Calu3 (cell line): ENCODE data around the gene DNAJC3. TPM values are rescaled to one million over a fixed set of nuclear protein-coding genes. Genes with fewer than 3 reads are reported as not detected.
"Not testable (repeated sequence)": the region's sequence is repeated elsewhere in the genome, so short reads cannot be mapped to it uniquely, and the experiment has no call there.

ENCODE experiments used
- BruUV-seq: library from RNA; stranded (reverse); fragments of 400-500 nt; replicated peaks from 2 replicates; lab custom pipeline; 2021; lab: Mats Ljungman, UMichigan
- CTCF ChIA-PET: fragments of 300-600 bp; sonication (Branson Sonifier 250); formaldehyde crosslinking; loops from one replicate; lab custom pipeline; 2022; ENCODE audit warnings: antibody characterized with exemption; lab: Charles Lee
- DNase-seq: peaks from one replicate; pipeline ENCODE4 v3.0.0; 2022
- H3K27ac Mint-ChIP-seq: one replicate; pipeline ENCODE4 v1.8.0; 2022; ENCODE audit warnings: mixed read lengths; ENCODE audit not compliant: unreplicated experiment
- H3K27me3 Mint-ChIP-seq: one replicate; pipeline ENCODE4 v1.8.0; 2022; ENCODE audit warnings: mixed read lengths; ENCODE audit not compliant: unreplicated experiment
- H3K36me3 Mint-ChIP-seq: one replicate; pipeline ENCODE4 v1.8.0; 2022; ENCODE audit warnings: mild to moderate bottlenecking, moderate library complexity, mixed read lengths; ENCODE audit not compliant: insufficient read depth, unreplicated experiment
- H3K4me1 Mint-ChIP-seq: one replicate; pipeline ENCODE4 v1.8.0; 2022; ENCODE audit warnings: mild to moderate bottlenecking, low read depth, mixed read lengths; ENCODE audit not compliant: unreplicated experiment
- H3K4me3 Mint-ChIP-seq: one replicate; pipeline ENCODE4 v1.8.0; 2022; ENCODE audit warnings: mild to moderate bottlenecking, low read depth, moderate library complexity, mixed read lengths; ENCODE audit not compliant: unreplicated experiment
- H3K9me3 Mint-ChIP-seq: one replicate; pipeline ENCODE4 v1.8.0; 2022; ENCODE audit warnings: low read depth, mixed read lengths; ENCODE audit not compliant: unreplicated experiment
- CTCF ChIP-seq: fragments of 200-600 bp; IDR thresholded peaks from one replicate; pipeline ENCODE4 v1.8.0; 2022; ENCODE audit warnings: antibody characterized with exemption; ENCODE audit not compliant: unreplicated experiment
- intact Hi-C: fragments of 100-400 bp; cut with micrococcal nuclease; formaldehyde crosslinking; loops from one replicate; pipeline ENCODE4 v1.10.0; 2022; ENCODE audit not compliant: unreplicated experiment
- total RNA-seq: library from RNA; stranded (reverse); gene quantifications from 2 replicates; pipeline ENCODE4 v1.2.3, GENCODE V29; 2022

The DNAJC3 gene
- total RNA-seq, 1 experiment from 2014 or later: 22.2 TPM

DNA sequence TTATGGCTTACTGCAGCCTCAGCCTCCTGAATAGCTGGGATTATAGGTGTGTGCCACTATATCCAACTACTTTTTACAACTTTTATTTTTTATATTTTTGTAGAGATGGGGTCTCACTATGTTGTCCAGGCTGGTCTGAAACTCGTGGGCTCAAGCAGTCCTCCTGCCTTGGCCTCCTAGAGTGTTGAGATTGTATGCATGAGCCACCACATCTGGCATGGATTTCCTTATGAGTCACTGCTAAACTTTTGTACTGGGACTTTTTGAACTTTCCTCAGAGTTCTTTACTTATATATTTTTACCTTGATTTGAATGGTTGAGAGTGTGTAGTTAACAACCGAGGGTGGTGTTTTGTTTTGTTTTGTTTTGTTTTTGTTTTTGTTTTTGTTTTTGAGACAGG, 33.4 kb downstream of the DNAJC3 start:
- Mint-ChIP-seq H3K36me3 (peaks cover 4% of the 10 kb centered on the region), H3K27me3 (no peaks in the 10 kb centered on the region), H3K9me3 (no peaks in the 10 kb centered on the region), H3K4me1 (no peaks in the 10 kb centered on the region), H3K27ac (no peak overlapping the region), H3K4me3 (no peak overlapping the region)
- TF ChIP-seq CTCF: no peak
- BruUV-seq: no TSS peak
- CTCF ChIA-PET: no interaction called here
- no peak for DNase-seq
- intact Hi-C loops: no loop called here

DNA sequence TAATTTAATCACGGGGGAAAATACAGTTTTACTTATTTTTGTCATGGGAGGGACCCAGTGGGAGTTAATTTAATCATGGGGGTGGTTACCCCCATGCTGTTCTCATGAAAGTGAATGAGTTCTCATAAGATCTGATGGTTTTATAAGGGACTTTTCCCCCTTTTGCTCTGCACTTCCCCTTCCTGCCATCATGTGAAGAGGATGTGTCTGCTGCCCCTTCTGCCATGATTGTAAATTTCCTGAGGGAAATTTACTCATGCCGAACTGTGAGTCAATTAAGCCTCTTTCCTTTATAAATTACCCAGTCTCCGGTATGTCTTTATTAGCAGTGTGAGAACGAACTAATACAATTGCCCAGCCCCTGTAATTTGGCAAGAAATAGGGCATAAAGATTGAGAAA, 35.9 kb downstream of the DNAJC3 start:
- H3K27ac Mint-ChIP-seq, H3K4me1 Mint-ChIP-seq, H3K36me3 Mint-ChIP-seq, H3K27me3 Mint-ChIP-seq, CTCF ChIA-PET, BruUV-seq, H3K4me3 Mint-ChIP-seq, intact Hi-C loops, DNase-seq, H3K9me3 Mint-ChIP-seq: not testable (repeated sequence)

GRCh38 chr13:95713651-95714050, 36.7 kb downstream of the DNAJC3 start:
- BruUV-seq: no TSS peak
- CTCF ChIA-PET: no interaction called here
- TF ChIP-seq CTCF: no peak
- Mint-ChIP-seq H3K27ac (no peak overlapping the region), H3K9me3 (no peaks in the 10 kb centered on the region), H3K36me3 (peaks cover 4% of the 10 kb centered on the region), H3K4me1 (no peaks in the 10 kb centered on the region), H3K4me3 (no peak overlapping the region), H3K27me3 (no peaks in the 10 kb centered on the region)
- intact Hi-C loops: no loop called here
- DNase-seq: no peak

DNA sequence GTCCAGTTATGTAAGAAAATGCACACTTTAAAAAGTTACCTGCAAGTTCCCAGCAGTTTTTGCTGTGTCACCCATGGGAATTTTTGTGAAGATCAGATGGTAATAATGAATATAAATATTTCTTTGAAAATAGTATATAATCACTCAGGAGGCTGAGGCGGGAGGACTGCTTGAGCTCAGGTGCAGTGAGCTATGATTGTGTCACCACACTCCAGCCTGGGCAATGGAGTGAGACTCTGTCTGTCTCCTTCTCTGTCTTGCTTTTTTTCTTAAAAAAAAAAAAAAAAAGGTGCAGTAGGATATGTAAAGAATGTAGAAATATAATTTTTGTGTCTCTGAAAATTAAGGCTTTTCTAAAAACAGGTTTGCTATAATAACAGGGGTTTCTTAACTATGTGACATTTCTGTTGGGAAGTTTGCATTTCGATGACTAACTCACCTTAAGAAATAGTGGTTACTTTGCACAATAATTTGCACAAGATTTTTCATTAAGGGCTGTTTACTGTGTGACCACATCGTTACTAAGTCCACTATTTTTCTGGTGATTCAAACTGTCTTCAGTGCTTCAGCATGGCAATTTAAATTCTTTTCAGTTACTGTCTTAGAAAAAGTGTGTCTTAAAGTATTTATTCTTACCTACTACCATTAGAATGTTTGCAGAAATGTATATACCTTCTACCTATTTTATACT, 37.3 kb downstream of the DNAJC3 start:
- intact Hi-C loops: no loop called here
- no peak for DNase-seq
- Mint-ChIP-seq H3K36me3 (peaks cover 4% of the 10 kb centered on the region), H3K27me3 (no peaks in the 10 kb centered on the region), H3K9me3 (no peaks in the 10 kb centered on the region), H3K4me3 (no peak overlapping the region), H3K4me1 (no peaks in the 10 kb centered on the region), H3K27ac (no peak overlapping the region)
- CTCF ChIA-PET: no interaction called here
- BruUV-seq: no TSS peak
- TF ChIP-seq CTCF: no peak

GRCh38 chr13:95716231-95716630, 39.3 kb downstream of the DNAJC3 start:
- no peaks in the 10 kb centered on the region for H3K4me1 Mint-ChIP-seq
- H3K9me3 Mint-ChIP-seq: no peaks in the 10 kb centered on the region
- intact Hi-C loops: no loop called here
- H3K36me3 Mint-ChIP-seq: no peaks in the 10 kb centered on the region
- CTCF ChIA-PET: no interaction called here
- no peak for TF ChIP-seq CTCF
- H3K4me3 Mint-ChIP-seq: no peak overlapping the region
- no peak for DNase-seq
- H3K27ac Mint-ChIP-seq: no peak overlapping the region
- no TSS peak for BruUV-seq
- no peaks in the 10 kb centered on the region for H3K27me3 Mint-ChIP-seq
